ENCODE results near the gene KCNH1. TPM values are rescaled to one million over a fixed set of nuclear protein-coding genes. Genes with fewer than 3 reads are reported as not detected.

Gene KCNH1
- total RNA-seq, 1 donor from 2014 or later = not detected

- TF ChIP-seq, protein P1, sequence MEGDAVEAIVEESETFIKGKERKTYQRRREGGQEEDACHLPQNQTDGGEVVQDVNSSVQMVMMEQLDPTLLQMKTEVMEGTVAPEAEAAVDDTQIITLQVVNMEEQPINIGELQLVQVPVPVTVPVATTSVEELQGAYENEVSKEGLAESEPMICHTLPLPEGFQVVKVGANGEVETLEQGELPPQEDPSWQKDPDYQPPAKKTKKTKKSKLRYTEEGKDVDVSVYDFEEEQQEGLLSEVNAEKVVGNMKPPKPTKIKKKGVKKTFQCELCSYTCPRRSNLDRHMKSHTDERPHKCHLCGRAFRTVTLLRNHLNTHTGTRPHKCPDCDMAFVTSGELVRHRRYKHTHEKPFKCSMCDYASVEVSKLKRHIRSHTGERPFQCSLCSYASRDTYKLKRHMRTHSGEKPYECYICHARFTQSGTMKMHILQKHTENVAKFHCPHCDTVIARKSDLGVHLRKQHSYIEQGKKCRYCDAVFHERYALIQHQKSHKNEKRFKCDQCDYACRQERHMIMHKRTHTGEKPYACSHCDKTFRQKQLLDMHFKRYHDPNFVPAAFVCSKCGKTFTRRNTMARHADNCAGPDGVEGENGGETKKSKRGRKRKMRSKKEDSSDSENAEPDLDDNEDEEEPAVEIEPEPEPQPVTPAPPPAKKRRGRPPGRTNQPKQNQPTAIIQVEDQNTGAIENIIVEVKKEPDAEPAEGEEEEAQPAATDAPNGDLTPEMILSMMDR (IDR thresholded peaks at IDR 0.05) = no peak
- DNase-seq (no peak), ATAC-seq (ENCODE audit: low read depth) (no peak)
- Mint-ChIP-seq H3K4me1 (no peaks in the 10 kb centered on the region), H3K9me3 (no peaks in the 10 kb centered on the region), H3K4me3 (no peak overlapping the region), H3K27me3 (peaks cover 6% of the 10 kb centered on the region), H3K36me3 (ENCODE audit: low read depth) (no peaks in the 10 kb centered on the region), H3K27ac (no peak overlapping the region)
- ChIA-PET CTCF (no interaction called here), POLR2A (no interaction called here)
- intact Hi-C loops (cut with micrococcal nuclease) = no loop called here
Observed at GRCh38 chr1:210728437-210729149, 405.4 kb downstream of the KCNH1 start.

GRCh38 chr1:210727709-210728108, 406.2 kb downstream of the KCNH1 start:
- ChIA-PET CTCF (no interaction called here), POLR2A (no interaction called here)
- no peaks in the 10 kb centered on the region for H3K36me3 Mint-ChIP-seq (ENCODE audit: low read depth)
- ATAC-seq (ENCODE audit: low read depth) = no peak
- no peak for DNase-seq
- no peaks in the 10 kb centered on the region for H3K4me1 Mint-ChIP-seq
- peaks cover 6% of the 10 kb centered on the region for H3K27me3 Mint-ChIP-seq
- intact Hi-C loops (cut with micrococcal nuclease) = no loop called here
- no peak overlapping the region for H3K27ac Mint-ChIP-seq
- no peak overlapping the region for H3K4me3 Mint-ChIP-seq
- TF ChIP-seq, protein P1 (IDR thresholded peaks at IDR 0.05) = no peak
- H3K9me3 Mint-ChIP-seq = no peaks in the 10 kb centered on the region

- TF ChIP-seq, protein P1 (IDR thresholded peaks at IDR 0.05) = no peak
- ChIA-PET POLR2A (no interaction called here), CTCF (no interaction called here)
- ATAC-seq (ENCODE audit: low read depth) = no peak
- no peak overlapping the region for H3K4me3 Mint-ChIP-seq
- H3K27me3 Mint-ChIP-seq = peaks cover 6% of the 10 kb centered on the region
- intact Hi-C loops (cut with micrococcal nuclease) = no loop called here
- H3K36me3 Mint-ChIP-seq (ENCODE audit: low read depth) = no peaks in the 10 kb centered on the region
- no peaks in the 10 kb centered on the region for H3K4me1 Mint-ChIP-seq
- no peaks in the 10 kb centered on the region for H3K9me3 Mint-ChIP-seq
- H3K27ac Mint-ChIP-seq = no peak overlapping the region
- DNase-seq = no peak
Observed at GRCh38 chr1:210726621-210727020, 407.3 kb downstream of the KCNH1 start.

DNA sequence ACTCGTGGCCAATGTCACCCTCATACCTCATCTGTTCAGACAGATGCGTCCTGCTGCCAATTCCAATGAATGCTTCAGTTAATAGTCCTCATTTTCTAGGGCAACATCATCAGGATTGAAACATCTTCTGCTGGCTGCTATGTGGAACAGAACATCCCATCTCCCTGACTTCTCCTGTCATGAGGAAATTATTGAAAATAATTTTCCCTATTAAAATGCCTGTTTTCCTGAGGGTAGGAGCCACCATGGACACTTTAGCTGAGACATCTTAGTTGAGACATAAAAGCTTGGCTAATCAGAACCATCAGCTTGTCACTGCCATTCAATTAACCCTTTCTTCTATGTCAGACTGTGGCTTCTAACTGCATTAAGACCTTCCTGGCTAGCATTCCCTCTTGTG, 409.2 kb downstream of the KCNH1 start:
- ATAC-seq (ENCODE audit: low read depth) (no peak), DNase-seq (no peak)
- H3K4me3 Mint-ChIP-seq = no peak overlapping the region
- H3K27ac Mint-ChIP-seq = no peak overlapping the region
- H3K9me3 Mint-ChIP-seq = no peaks in the 10 kb centered on the region
- ChIA-PET CTCF (no interaction called here), POLR2A (no interaction called here)
- no peaks in the 10 kb centered on the region for H3K36me3 Mint-ChIP-seq (ENCODE audit: low read depth)
- H3K4me1 Mint-ChIP-seq = no peaks in the 10 kb centered on the region
- intact Hi-C loops (cut with micrococcal nuclease) = no loop called here
- TF ChIP-seq, protein P1 (IDR thresholded peaks at IDR 0.05) = no peak
- peaks cover 6% of the 10 kb centered on the region for H3K27me3 Mint-ChIP-seq

DNA sequence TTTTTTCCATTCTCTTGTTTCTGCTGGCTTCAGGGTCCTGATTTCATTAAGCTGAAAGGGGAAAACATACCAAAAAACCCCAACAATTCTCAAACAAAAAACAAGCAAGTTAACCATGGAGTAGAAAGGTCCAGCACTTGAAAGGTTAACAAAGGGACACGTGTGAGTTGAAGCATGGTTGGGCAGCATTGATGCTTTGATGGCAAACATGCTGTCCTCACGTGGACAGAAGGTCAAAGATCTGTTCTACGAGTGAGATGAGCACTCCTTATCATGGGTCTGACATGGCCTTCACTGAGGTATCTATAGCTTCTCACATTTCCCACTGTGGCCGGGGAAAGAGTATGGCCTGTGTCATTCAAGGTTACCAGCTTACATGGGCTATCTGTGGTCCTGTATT, 410.3 kb downstream of the KCNH1 start:
- H3K27me3 Mint-ChIP-seq = peaks cover 6% of the 10 kb centered on the region
- no peaks in the 10 kb centered on the region for H3K36me3 Mint-ChIP-seq (ENCODE audit: low read depth)
- ATAC-seq (ENCODE audit: low read depth) (no peak), DNase-seq (no peak)
- H3K27ac Mint-ChIP-seq = no peak overlapping the region
- H3K4me3 Mint-ChIP-seq = no peak overlapping the region
- no peaks in the 10 kb centered on the region for H3K9me3 Mint-ChIP-seq
- CTCF ChIA-PET = no interaction called here
- H3K4me1 Mint-ChIP-seq = no peaks in the 10 kb centered on the region
- intact Hi-C loops (cut with micrococcal nuclease) = no loop called here
- TF ChIP-seq, protein P1 (IDR thresholded peaks at IDR 0.05) = no peak
- POLR2A ChIA-PET = no interaction called here

Data from activated B cell treated with CpG ODN at 0.5 μM for 24 hours (primary cell).